Natural killer cell (primary cell): ENCODE measurements around the gene FAM3A. TPM values are rescaled to one million over a fixed set of nuclear protein-coding genes. Genes with fewer than 3 reads are reported as not detected.

ENCODE experiments used
- ATAC-seq, 3 donors: fragments of 150-1000 bp in 2 of 3; fragments of 200-7000 bp in 1 of 3; cut with Tn5 transposase; 1 replicate in 1 of 3; 2 replicates in 2 of 3; pipeline ENCODE4 v1.10.0; 2021; ENCODE audit warnings: mild to moderate bottlenecking in 2 of 3, moderate library complexity in 2 of 3
- DNase-seq, 2 donors: peaks; one replicate each; pipeline versions ENCODE4 v3.0.0 to v3.0.0-alpha.2; 2013 to 2021; ENCODE audit warnings: mixed read lengths in 1 of 2
- H3K27ac ChIP-seq: one replicate; pipeline ENCODE4 v1.5.1; 2013; ENCODE audit warnings: mild to moderate bottlenecking, low read length
- H3K27me3 ChIP-seq: one replicate; pipeline ENCODE4 v1.6.1; 2013; ENCODE audit warnings: low read length; ENCODE audit not compliant: control insufficient read depth, insufficient read depth
- H3K36me3 ChIP-seq: one replicate; pipeline ENCODE4 v1.6.1; 2013; ENCODE audit warnings: low read length; ENCODE audit not compliant: control insufficient read depth, insufficient read depth
- H3K4me1 ChIP-seq: one replicate; pipeline ENCODE4 v1.6.1; 2013; ENCODE audit warnings: low read length; ENCODE audit not compliant: control insufficient read depth, insufficient read depth
- H3K4me3 ChIP-seq: one replicate; pipeline ENCODE4 v1.5.1; 2013; ENCODE audit warnings: low read length
- H3K9me3 ChIP-seq: one replicate; pipeline ENCODE4 v1.6.1; 2013; ENCODE audit warnings: low read length; ENCODE audit not compliant: control insufficient read depth, insufficient read depth
- H3K27ac Mint-ChIP-seq, 2 donors: one replicate each; pipeline ENCODE4 v1.8.0; 2022; ENCODE audit warnings: mild to moderate bottlenecking in 2 of 2, mixed read lengths in 2 of 2, moderate library complexity in 1 of 2
- H3K27me3 Mint-ChIP-seq, 2 donors: one replicate each; pipeline ENCODE4 v1.8.0; 2022; ENCODE audit warnings: low read depth in 2 of 2, mixed read lengths in 2 of 2
- H3K36me3 Mint-ChIP-seq: one replicate; pipeline ENCODE4 v1.8.0; 2022; ENCODE audit warnings: mixed read lengths
- H3K4me1 Mint-ChIP-seq, 2 donors: one replicate each; pipeline ENCODE4 v1.8.0; 2022; ENCODE audit warnings: mixed read lengths in 2 of 2
- H3K4me3 Mint-ChIP-seq: one replicate; pipeline ENCODE4 v1.8.0; 2022; ENCODE audit warnings: mild to moderate bottlenecking, moderate library complexity, mixed read lengths
- H3K9me3 Mint-ChIP-seq, 2 donors: one replicate each; pipeline ENCODE4 v1.8.0; 2022; ENCODE audit warnings: mixed read lengths in 2 of 2
- WGBS: methylation state at CpG from one replicate; pipeline ENCODE4 v1.1.7; 2013; ENCODE audit warnings: missing lambda C conversion rate; ENCODE audit not compliant: insufficient coverage; 5-methylcytosine and 5-hydroxymethylcytosine counted together
- intact Hi-C: fragments of 100-400 bp; cut with micrococcal nuclease; formaldehyde crosslinking; loops from one replicate; pipeline ENCODE4 v1.14.2; 2022
- total RNA-seq, 4 donors: library from RNA; stranded (reverse); fragments of 120-200 nt in 1 of 4; gene quantifications; one replicate each; pipeline versions ENCODE4 v1.2.3 to v1.2.4, GENCODE V29; 2013 to 2022
- TF ChIP-seq, protein P1 (sequence below): fragments of 200-600 bp; IDR thresholded peaks from one replicate; pipeline ENCODE4 v1.8.0; 2022; ENCODE audit warnings: antibody characterized with exemption

The FAM3A gene
- total RNA-seq, 3 donors from 2014 or later (not counting 1 experiment from before 2014, with no cell fraction given): 31.1 to 38.0 (median 37.3) TPM

DNA sequence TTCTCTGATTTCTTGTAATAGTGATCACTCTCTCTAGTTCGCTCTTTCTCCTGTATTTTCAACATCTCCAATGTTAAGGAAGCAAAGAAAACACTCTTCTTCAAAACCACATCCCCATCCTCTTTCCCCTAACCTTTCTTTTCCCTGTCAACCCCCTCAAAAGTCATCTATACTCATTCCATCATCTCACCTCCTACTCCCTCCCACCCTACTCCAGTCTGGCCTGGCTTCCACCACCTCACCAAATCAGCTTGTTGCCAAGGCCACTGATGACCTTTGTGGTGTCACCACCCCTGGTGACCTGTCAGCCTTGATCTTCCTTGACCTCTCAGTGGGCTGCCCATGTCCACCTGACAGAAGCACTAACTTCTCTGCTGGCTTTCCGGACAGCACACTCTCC, 2.3 kb downstream of the FAM3A start:
- Mint-ChIP-seq H3K36me3 (no peaks in the 10 kb centered on the region), H3K4me1 (peaks cover 13 to 28% of the 10 kb centered on the region in 2 donors), H3K27ac (peak overlapping the region in 1 of 2 donors; percentile 72), H3K27me3 (no peaks in the 10 kb centered on the region), H3K9me3 (no peaks in the 10 kb centered on the region), H3K4me3 (no peak overlapping the region)
- Histone ChIP-seq H3K36me3 (no peaks in the 10 kb centered on the region), H3K27me3 (no peaks in the 10 kb centered on the region), H3K27ac (no peak overlapping the region), H3K4me3 (no peak overlapping the region), H3K4me1 (peaks cover 30% of the 10 kb centered on the region), H3K9me3 (no peaks in the 10 kb centered on the region)
- DNase-seq (no peak), ATAC-seq (no peak)
- TF ChIP-seq, protein P1, sequence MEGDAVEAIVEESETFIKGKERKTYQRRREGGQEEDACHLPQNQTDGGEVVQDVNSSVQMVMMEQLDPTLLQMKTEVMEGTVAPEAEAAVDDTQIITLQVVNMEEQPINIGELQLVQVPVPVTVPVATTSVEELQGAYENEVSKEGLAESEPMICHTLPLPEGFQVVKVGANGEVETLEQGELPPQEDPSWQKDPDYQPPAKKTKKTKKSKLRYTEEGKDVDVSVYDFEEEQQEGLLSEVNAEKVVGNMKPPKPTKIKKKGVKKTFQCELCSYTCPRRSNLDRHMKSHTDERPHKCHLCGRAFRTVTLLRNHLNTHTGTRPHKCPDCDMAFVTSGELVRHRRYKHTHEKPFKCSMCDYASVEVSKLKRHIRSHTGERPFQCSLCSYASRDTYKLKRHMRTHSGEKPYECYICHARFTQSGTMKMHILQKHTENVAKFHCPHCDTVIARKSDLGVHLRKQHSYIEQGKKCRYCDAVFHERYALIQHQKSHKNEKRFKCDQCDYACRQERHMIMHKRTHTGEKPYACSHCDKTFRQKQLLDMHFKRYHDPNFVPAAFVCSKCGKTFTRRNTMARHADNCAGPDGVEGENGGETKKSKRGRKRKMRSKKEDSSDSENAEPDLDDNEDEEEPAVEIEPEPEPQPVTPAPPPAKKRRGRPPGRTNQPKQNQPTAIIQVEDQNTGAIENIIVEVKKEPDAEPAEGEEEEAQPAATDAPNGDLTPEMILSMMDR: no peak
- 100% methylated on average over 2 of the region's 2 CpGs for WGBS
- intact Hi-C loops: no loop called here

- H3K36me3 ChIP-seq: no peaks in the 10 kb centered on the region
- Mint-ChIP-seq H3K4me1 (peaks cover 13 to 28% of the 10 kb centered on the region in 2 donors), H3K27ac (peak overlapping the region in 1 of 2 donors; percentile 72), H3K36me3 (no peaks in the 10 kb centered on the region), H3K27me3 (no peaks in the 10 kb centered on the region), H3K9me3 (no peaks in the 10 kb centered on the region), H3K4me3 (no peak overlapping the region)
- no peaks in the 10 kb centered on the region for H3K9me3 ChIP-seq
- DNase-seq (no peak), ATAC-seq (no peak)
- no peaks in the 10 kb centered on the region for H3K27me3 ChIP-seq
- no peak overlapping the region for H3K27ac ChIP-seq
- TF ChIP-seq, protein P1: no peak
- no peak overlapping the region for H3K4me3 ChIP-seq
- intact Hi-C loops: no loop called here
- 96% methylated on average over 11 of the region's 16 CpGs for WGBS
- H3K4me1 ChIP-seq: peaks cover 30% of the 10 kb centered on the region
Observed at GRCh38 chrX:154512879-154513553, 3.0 kb downstream of the FAM3A start.

- Mint-ChIP-seq H3K27ac (peak overlapping the region; percentile 35 to 66), H3K27me3 (no peaks in the 10 kb centered on the region), H3K36me3 (no peaks in the 10 kb centered on the region), H3K9me3 (no peaks in the 10 kb centered on the region), H3K4me1 (peaks cover 12 to 26% of the 10 kb centered on the region in 2 donors), H3K4me3 (no peak overlapping the region)
- Histone ChIP-seq H3K4me1 (peaks cover 24% of the 10 kb centered on the region), H3K9me3 (no peaks in the 10 kb centered on the region), H3K27ac (peak overlapping the region; percentile 42), H3K36me3 (no peaks in the 10 kb centered on the region), H3K4me3 (no peak overlapping the region), H3K27me3 (no peaks in the 10 kb centered on the region)
- TF ChIP-seq, protein P1: no peak
- intact Hi-C loops: no loop called here
- DNase-seq (no peak), ATAC-seq (no peak)
- WGBS: 26% methylated on average over 8 of the region's 12 CpGs
Observed at GRCh38 chrX:154511761-154512160, 4.3 kb downstream of the FAM3A start.

DNA sequence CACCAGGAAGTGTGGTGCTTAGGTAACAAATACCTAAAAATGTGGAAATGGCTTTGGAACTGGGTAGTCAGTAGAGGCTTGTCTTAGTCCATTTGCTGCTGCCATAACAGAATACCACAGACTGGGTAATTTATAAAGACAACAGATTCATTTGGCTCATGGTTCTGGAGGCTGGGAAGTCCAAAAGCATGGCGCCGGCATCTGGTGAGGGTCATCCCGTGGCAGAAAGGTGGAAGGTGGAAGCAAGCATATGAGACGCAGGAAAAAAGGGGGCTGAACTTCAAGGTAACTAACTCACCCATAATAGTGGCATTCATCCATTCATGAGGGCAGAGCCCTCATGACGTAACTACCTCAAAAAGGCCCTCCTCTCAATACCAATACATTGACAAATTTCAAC, 6.6 kb downstream of the FAM3A start:
- H3K9me3 Mint-ChIP-seq: no peaks in the 10 kb centered on the region
- peaks cover 0 to 14% of the 10 kb centered on the region in 2 donors for H3K4me1 Mint-ChIP-seq
- DNase-seq: no peak
- H3K27ac Mint-ChIP-seq: no peak overlapping the region
- TF ChIP-seq, protein P1: no peak
- Histone ChIP-seq H3K4me1 (peaks cover 10% of the 10 kb centered on the region), H3K27me3 (no peaks in the 10 kb centered on the region), H3K4me3 (no peak overlapping the region), H3K27ac (no peak overlapping the region), H3K36me3 (peaks cover 3% of the 10 kb centered on the region), H3K9me3 (no peaks in the 10 kb centered on the region)
- no CpG with 5 or more reads among the region's 5 CpGs for WGBS
- intact Hi-C loops: no loop called here
- ATAC-seq: no peak
- no peaks in the 10 kb centered on the region for H3K36me3 Mint-ChIP-seq
- no peak overlapping the region for H3K4me3 Mint-ChIP-seq
- H3K27me3 Mint-ChIP-seq: no peaks in the 10 kb centered on the region
